HG03135 (cell line): ENCODE data around the gene ZSCAN26.

Experiments
- ATAC-seq: cut with Tn5 transposase; IDR thresholded peaks from one replicate; pipeline ENCODE4 v1.9.1; 2021; ENCODE audit warnings: mild to moderate bottlenecking, moderate library complexity; ENCODE audit not compliant: unreplicated experiment

ZSCAN26 gene

GRCh38 chr6:28266962-28267694 is at the start of gene ZSCAN26:
Gene ZSCAN26 (plus strand): TSS chr6:28267143. CDS start chr6:28271920, 4,777 bp downstream.
- peak; percentile 85 for ATAC-seq

- no peak for ATAC-seq
Observed at GRCh38 chr6:28217890-28218289, 49.1 kb upstream of the ZSCAN26 start.

GRCh38 chr6:28218312-28219248 is 48.4 kb upstream of the ZSCAN26 start:
- ATAC-seq: peak; percentile 54

GRCh38 chr6:28220257-28221133 is 46.4 kb upstream of the ZSCAN26 start:
- ATAC-seq: no peak

- no peak for ATAC-seq
Observed at GRCh38 chr6:28224131-28225055, 42.5 kb upstream of the ZSCAN26 start.

- ATAC-seq: peak; percentile 84
Observed at GRCh38 chr6:28225056-28225834, 41.7 kb upstream of the ZSCAN26 start, which contains the start of gene ZSCAN9. Gene ZSCAN9 (plus strand): TSS chr6:28225275. CDS start chr6:28227085, 1,810 bp downstream.

- ATAC-seq: no peak
Observed at GRCh38 chr6:28226460-28226859, 40.5 kb upstream of the ZSCAN26 start.

- no peak for ATAC-seq
Observed at GRCh38 chr6:28232785-28233184, 34.2 kb upstream of the ZSCAN26 start.

GRCh38 chr6:28235912-28236452 is 31.0 kb upstream of the ZSCAN26 start:
- no peak for ATAC-seq

GRCh38 chr6:28239636-28240035 is 27.3 kb upstream of the ZSCAN26 start:
- no peak for ATAC-seq

- ATAC-seq: no peak
Observed at GRCh38 chr6:28240471-28240870, 26.5 kb upstream of the ZSCAN26 start.

DNA sequence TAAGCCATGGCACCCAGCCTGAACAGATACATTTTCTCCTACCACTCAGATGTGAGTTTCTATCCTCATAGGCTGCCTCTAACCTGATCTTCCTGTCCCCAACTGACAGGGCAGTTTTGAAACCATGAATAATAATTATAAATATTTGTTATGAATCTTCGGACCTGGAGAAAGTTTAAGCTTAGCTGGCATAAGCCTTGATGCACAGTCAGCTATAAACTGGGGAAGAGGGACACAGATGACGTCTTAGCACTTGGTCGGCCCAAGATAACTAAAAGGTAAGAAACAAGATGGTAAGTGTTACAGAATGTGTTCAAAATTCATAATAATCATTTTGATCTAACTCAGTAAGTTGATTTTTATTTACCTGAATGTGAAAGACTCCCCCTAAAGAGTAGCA is 23.0 kb upstream of the ZSCAN26 start:
- ATAC-seq: no peak

DNA sequence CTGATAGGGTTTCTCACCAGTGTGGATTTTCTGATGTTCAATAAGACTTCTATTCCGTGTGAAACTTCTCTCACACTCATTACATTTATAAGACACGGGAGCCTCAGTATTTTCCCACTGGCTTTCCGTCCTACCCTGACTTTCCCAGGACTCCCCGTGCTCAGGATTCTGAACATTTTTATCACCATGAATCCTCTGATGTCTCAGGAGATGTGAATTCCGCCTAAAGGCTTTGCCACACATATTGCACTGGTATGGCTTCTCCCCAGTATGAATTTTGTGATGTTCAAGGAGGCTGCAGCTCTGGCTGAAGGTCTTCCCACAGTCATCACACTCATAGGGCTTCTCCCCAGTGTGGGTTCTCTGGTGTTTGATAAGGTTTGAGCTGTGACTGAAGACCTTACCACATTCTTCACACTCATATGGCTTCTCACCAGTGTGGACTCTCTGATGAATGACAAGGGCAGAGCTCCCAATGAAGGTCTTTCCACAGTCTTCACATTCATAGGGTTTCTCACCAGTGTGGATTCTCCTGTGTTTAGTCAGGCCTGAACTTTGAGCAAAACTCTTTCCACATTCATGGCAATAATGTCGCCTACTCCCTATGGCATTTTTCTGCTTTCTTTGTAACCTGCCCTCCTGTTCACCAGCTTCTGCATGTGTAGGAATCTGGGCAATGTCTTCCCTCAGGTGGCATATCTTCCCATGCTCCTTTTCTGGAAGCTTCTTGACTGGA is 21.6 kb upstream of the ZSCAN26 start:
- no peak for ATAC-seq

GRCh38 chr6:28248916-28249315 is 18.0 kb upstream of the ZSCAN26 start:
- ATAC-seq: no peak

DNA sequence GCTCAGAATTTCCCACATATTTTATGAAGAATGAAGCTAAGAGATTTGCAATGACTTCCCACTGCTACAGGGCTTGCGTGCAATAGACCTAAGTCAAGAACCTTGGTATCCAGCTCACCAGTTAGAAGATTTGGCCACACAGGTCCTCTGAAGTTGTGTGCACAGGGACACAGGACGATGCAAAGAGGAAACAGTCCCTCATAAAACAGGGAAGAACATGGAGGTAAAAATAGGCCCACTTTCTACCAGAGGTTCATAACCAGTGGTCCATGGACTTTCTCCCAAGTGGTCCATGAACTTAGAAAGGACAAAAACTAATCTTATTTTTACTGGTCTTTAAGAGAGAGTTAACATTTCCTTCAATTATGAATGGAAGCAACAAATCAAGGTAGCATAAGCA is 16.2 kb upstream of the ZSCAN26 start:
- no peak for ATAC-seq

GRCh38 chr6:28251661-28252008 is 15.3 kb upstream of the ZSCAN26 start:
- ATAC-seq: peak; percentile 44

- ATAC-seq: peak; percentile 83
Observed at GRCh38 chr6:28252009-28252975, 14.7 kb upstream of the ZSCAN26 start, which contains the start of gene ZKSCAN4. Gene ZKSCAN4 (minus strand): TSS chr6:28252269. CDS start chr6:28251980, 289 bp downstream.
